Osteocyte (in vitro differentiated cells): ENCODE results near the gene TTN. TPM values are rescaled to one million over a fixed set of nuclear protein-coding genes. Genes with fewer than 3 reads are reported as not detected.

Experiments
- DNase-seq: peaks from one replicate; pipeline ENCODE4 v3.0.0; 2021; ENCODE audit warnings: mixed read lengths; ENCODE audit not compliant: unreplicated experiment; ENCODE audit errors: extremely low spot score
- H3K27ac Mint-ChIP-seq: one replicate; pipeline ENCODE4 v1.8.0; 2021; ENCODE audit warnings: mild to moderate bottlenecking, mixed read lengths; ENCODE audit not compliant: unreplicated experiment
- H3K27me3 Mint-ChIP-seq: one replicate; pipeline ENCODE4 v1.8.0; 2021; ENCODE audit warnings: mixed read lengths; ENCODE audit not compliant: unreplicated experiment
- H3K36me3 Mint-ChIP-seq: one replicate; pipeline ENCODE4 v1.8.0; 2021; ENCODE audit warnings: mixed read lengths; ENCODE audit not compliant: unreplicated experiment
- H3K4me1 Mint-ChIP-seq: one replicate; pipeline ENCODE4 v1.8.0; 2021; ENCODE audit warnings: mixed read lengths; ENCODE audit not compliant: unreplicated experiment
- H3K4me3 Mint-ChIP-seq: one replicate; pipeline ENCODE4 v1.8.0; 2021; ENCODE audit warnings: mild to moderate bottlenecking, moderate library complexity, mixed read lengths; ENCODE audit not compliant: unreplicated experiment
- H3K9me3 Mint-ChIP-seq: one replicate; pipeline ENCODE4 v1.8.0; 2021; ENCODE audit warnings: mixed read lengths; ENCODE audit not compliant: unreplicated experiment
- total RNA-seq: library from RNA; stranded (reverse); gene quantifications from 2 replicates; pipeline ENCODE4 v1.2.1, GENCODE V29; 2021
- TF ChIP-seq, protein P1 (sequence below): fragments of 200-600 bp; sonication (generic); IDR thresholded peaks from 2 replicates; pipeline ENCODE4 v1.5.0; 2021; ENCODE audit warnings: antibody characterized with exemption, mild to moderate bottlenecking, moderate library complexity

The TTN gene
- total RNA-seq, 1 donor from 2014 or later: not detected

DNA sequence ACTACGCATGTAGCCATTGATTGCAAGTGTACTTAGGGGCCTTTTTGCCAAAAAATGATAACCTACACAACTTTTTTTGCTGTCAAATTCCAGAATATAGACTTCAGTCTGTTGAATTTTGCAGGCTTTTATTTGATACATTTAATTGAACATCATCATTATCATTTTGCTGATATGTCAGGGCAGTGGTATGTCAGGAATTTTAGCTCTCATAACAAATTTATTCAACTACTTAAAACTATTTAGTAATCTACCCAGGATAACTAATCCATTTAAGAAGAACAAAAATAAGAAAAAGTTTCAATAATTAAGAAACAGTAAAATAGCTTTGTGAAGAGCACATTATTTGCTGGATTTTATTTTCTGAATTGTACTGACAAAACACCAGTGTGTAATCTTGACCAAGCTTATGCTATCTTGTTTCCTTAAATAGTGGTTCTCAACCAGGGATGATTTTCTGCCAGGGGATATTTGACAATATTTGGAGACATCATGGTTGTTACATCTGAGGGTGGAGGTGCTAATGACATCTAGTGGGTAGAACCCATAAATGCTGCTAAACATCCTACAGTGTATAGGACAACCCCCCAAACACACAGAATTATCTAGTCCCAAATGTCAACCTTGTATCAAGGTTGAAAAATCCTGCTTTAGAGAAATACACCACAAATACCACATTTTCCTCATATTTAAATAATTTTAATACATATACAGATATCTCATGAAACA is 12.1 kb upstream of the TTN start:
- Mint-ChIP-seq H3K27me3 (peaks cover 5% of the 10 kb centered on the region), H3K9me3 (no peaks in the 10 kb centered on the region), H3K27ac (no peak overlapping the region), H3K4me3 (no peak overlapping the region), H3K4me1 (no peaks in the 10 kb centered on the region), H3K36me3 (no peaks in the 10 kb centered on the region)
- no peak for DNase-seq
- TF ChIP-seq, protein P1, sequence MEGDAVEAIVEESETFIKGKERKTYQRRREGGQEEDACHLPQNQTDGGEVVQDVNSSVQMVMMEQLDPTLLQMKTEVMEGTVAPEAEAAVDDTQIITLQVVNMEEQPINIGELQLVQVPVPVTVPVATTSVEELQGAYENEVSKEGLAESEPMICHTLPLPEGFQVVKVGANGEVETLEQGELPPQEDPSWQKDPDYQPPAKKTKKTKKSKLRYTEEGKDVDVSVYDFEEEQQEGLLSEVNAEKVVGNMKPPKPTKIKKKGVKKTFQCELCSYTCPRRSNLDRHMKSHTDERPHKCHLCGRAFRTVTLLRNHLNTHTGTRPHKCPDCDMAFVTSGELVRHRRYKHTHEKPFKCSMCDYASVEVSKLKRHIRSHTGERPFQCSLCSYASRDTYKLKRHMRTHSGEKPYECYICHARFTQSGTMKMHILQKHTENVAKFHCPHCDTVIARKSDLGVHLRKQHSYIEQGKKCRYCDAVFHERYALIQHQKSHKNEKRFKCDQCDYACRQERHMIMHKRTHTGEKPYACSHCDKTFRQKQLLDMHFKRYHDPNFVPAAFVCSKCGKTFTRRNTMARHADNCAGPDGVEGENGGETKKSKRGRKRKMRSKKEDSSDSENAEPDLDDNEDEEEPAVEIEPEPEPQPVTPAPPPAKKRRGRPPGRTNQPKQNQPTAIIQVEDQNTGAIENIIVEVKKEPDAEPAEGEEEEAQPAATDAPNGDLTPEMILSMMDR: no peak

DNA sequence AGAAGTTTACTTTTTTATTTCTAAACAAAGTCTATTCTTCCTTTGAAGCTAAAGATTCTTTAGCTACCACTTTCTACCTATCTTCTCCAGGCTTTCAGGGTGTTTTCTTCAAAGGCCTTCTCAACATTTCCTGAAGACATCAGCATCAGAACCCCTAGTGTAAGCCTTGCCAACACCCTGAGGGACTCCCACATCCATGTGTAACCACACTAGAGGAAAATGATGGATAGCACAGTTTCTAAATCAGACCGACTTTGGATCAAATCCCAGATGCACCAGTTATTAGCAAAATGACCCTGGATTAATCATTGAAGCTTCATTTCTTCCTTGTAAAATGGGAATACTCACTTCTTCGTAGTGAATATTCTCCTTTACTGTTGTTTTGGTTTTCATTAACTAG is 4.7 kb upstream of the TTN start:
- no peaks in the 10 kb centered on the region for H3K9me3 Mint-ChIP-seq
- no peak overlapping the region for H3K27ac Mint-ChIP-seq
- TF ChIP-seq, protein P1: no peak
- H3K4me1 Mint-ChIP-seq: no peaks in the 10 kb centered on the region
- H3K36me3 Mint-ChIP-seq: no peaks in the 10 kb centered on the region
- H3K27me3 Mint-ChIP-seq: peaks cover 12% of the 10 kb centered on the region
- DNase-seq: no peak
- no peak overlapping the region for H3K4me3 Mint-ChIP-seq

DNA sequence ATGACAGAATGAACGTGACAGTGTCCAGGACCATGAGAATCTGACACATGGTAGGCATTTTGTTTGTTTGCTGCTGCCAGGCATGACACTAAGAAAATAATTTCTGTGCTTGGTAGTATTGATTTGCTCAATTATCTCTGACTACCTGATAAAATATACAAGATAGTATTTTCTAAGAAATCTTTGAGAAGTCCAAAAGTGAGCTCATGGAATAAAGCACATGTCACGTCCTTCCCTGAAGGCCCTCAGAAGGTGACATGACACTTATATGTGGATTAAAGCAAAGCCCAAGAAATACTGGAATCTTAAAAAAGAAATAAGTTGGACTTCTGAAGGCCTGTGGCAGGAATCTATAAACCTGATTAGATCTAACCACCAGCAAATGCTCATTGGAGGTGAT is 3.8 kb upstream of the TTN start:
- peaks cover 12% of the 10 kb centered on the region for H3K27me3 Mint-ChIP-seq
- no peak overlapping the region for H3K4me3 Mint-ChIP-seq
- no peak for DNase-seq
- H3K4me1 Mint-ChIP-seq: no peaks in the 10 kb centered on the region
- TF ChIP-seq, protein P1: no peak
- no peak overlapping the region for H3K27ac Mint-ChIP-seq
- no peaks in the 10 kb centered on the region for H3K36me3 Mint-ChIP-seq
- no peaks in the 10 kb centered on the region for H3K9me3 Mint-ChIP-seq

DNA sequence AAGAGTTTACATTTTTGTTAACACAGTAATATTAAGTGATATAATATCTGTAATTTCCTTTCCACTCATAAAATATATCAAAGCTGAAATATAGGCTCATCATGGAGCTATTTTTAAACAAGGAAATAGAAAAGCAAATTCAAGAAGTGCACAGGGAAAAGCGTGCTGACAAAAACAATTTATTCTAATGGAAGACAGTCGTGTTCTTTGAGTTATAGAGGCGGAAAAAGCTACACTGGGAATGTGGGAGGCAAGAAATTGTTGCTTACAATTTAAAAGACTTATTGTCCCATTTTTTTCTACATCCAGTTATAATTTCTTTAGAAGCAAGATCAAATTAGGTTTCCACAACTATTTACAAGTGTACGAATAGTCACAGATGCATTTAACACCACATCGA is 3.2 kb upstream of the TTN start:
- Mint-ChIP-seq H3K4me1 (no peaks in the 10 kb centered on the region), H3K27ac (no peak overlapping the region), H3K27me3 (peaks cover 12% of the 10 kb centered on the region), H3K36me3 (no peaks in the 10 kb centered on the region), H3K9me3 (no peaks in the 10 kb centered on the region), H3K4me3 (no peak overlapping the region)
- TF ChIP-seq, protein P1: no peak
- DNase-seq: no peak

DNA sequence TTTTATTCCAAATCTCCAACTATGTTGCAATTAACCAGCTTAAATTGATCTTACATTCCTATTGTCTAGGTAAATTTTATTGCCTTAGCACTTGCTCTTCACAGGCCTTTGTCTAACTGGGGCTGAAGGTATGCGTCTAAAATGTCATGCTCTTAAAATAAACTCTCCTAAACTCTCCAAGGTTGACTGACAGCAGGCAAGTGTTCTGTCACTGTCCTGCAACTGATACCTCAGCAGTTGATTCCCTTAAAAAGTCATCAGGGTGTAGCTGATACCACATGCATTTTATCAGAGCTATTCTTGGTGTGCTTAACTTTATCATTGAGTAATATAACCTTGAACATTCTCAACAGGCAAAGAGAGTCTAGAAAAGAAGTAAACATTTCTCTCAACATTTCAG is 680 bp downstream of the TTN start:
- Mint-ChIP-seq H3K9me3 (no peaks in the 10 kb centered on the region), H3K36me3 (no peaks in the 10 kb centered on the region), H3K27me3 (peaks cover 16% of the 10 kb centered on the region)

More for the DNA sequence above, 680 bp downstream of the TTN start:
- Mint-ChIP-seq H3K27ac (no peak overlapping the region), H3K4me3 (no peak overlapping the region), H3K4me1 (no peaks in the 10 kb centered on the region)
- TF ChIP-seq, protein P1: no peak
- DNase-seq: no peak
